Neural progenitor cell (in vitro differentiated cells): ENCODE data around the gene EDNRB. TPM values are rescaled to one million over a fixed set of nuclear protein-coding genes. Genes with fewer than 3 reads are reported as not detected.

Source experiments
- DNase-seq: peaks from one replicate; pipeline ENCODE4 v3.0.0-alpha.2; 2016; ENCODE audit warnings: low spot score
- H2AFZ ChIP-seq: fragments of 200-600 bp; sonication (generic); replicated peaks from 2 replicates; pipeline ENCODE4 v1.6.1; 2016; ENCODE audit warnings: antibody characterized with exemption
- H3F3A ChIP-seq: fragments of 200-600 bp; sonication (generic); 2 replicates; pipeline ENCODE4 v1.6.1; 2016; ENCODE audit warnings: antibody characterized with exemption, low read depth
- H3K27ac ChIP-seq: fragments of 200-600 bp; sonication (generic); 2 replicates; pipeline ENCODE4 v1.5.1; 2016; ENCODE audit warnings: mild to moderate bottlenecking
- H3K27me3 ChIP-seq: fragments of 200-600 bp; sonication (generic); 2 replicates; pipeline ENCODE4 v1.6.1; 2016; ENCODE audit warnings: mild to moderate bottlenecking, moderate library complexity
- H3K36me3 ChIP-seq: fragments of 200-600 bp; sonication (generic); 2 replicates; pipeline ENCODE4 v1.5.1; 2016
- H3K4me1 ChIP-seq: fragments of 200-600 bp; sonication (generic); 2 replicates; pipeline ENCODE4 v1.6.1; 2016; ENCODE audit warnings: mixed run types
- H3K4me2 ChIP-seq: fragments of 200-600 bp; sonication (generic); 2 replicates; pipeline ENCODE4 v1.6.1; 2016
- H3K4me3 ChIP-seq: fragments of 200-600 bp; sonication (generic); 2 replicates; pipeline ENCODE4 v1.5.1; 2016
- H3K79me2 ChIP-seq: fragments of 200-600 bp; sonication (generic); 2 replicates; pipeline ENCODE4 v1.6.1; 2016; ENCODE audit warnings: low read depth
- H3K9ac ChIP-seq: fragments of 200-600 bp; sonication (generic); 2 replicates; pipeline ENCODE4 v1.6.1; 2016
- H3K9me3 ChIP-seq: fragments of 200-600 bp; sonication (generic); 2 replicates; pipeline ENCODE4 v1.5.1; 2016; ENCODE audit warnings: low read depth
- H4K20me1 ChIP-seq: fragments of 200-600 bp; sonication (generic); 2 replicates; pipeline ENCODE4 v1.6.1; 2016; ENCODE audit warnings: low read depth
- H3K27ac Mint-ChIP-seq: 3 replicates; pipeline ENCODE4 v1.8.0; 2021; ENCODE audit warnings: mixed read lengths
- H3K27me3 Mint-ChIP-seq: 2 replicates; pipeline ENCODE4 v1.8.0; 2022; ENCODE audit warnings: low read depth, mild to moderate bottlenecking, inconsistent platforms, moderate library complexity, mixed read lengths; ENCODE audit not compliant: insufficient read depth
- H3K36me3 Mint-ChIP-seq: 3 replicates; pipeline ENCODE4 v1.8.0; 2021; ENCODE audit warnings: mixed read lengths
- H3K4me1 Mint-ChIP-seq: 3 replicates; pipeline ENCODE4 v1.8.0; 2021; ENCODE audit warnings: mixed read lengths
- H3K4me3 Mint-ChIP-seq: 3 replicates; pipeline ENCODE4 v1.8.0; 2021; ENCODE audit warnings: mild to moderate bottlenecking, moderate library complexity, mixed read lengths
- H3K9me3 Mint-ChIP-seq: 3 replicates; pipeline ENCODE4 v1.8.0; 2020; ENCODE audit warnings: mixed read lengths
- EZH2 ChIP-seq: fragments of 200-600 bp; sonication (generic); IDR thresholded peaks from 2 replicates; pipeline ENCODE4 v1.6.1; 2017; ENCODE audit warnings: antibody characterized with exemption, mild to moderate bottlenecking, moderate library complexity
- EZH2phosphoT487 ChIP-seq: fragments of 200-600 bp; sonication (generic); IDR thresholded peaks from 2 replicates; pipeline ENCODE4 v1.6.1; 2017; ENCODE audit warnings: antibody characterized with exemption
- total RNA-seq: library from RNA; depleted of rRNA; stranded (reverse); fragments of >200 nt; gene quantifications from 2 replicates; pipeline ENCODE4 v1.2.3, GENCODE V29; 2015; ENCODE audit warnings: low replicate concordance
- TF ChIP-seq, protein P1 (sequence below): fragments of 200-600 bp; sonication (generic); IDR thresholded peaks from 2 replicates; pipeline ENCODE4 v1.5.1; 2017; ENCODE audit warnings: antibody characterized with exemption, mild to moderate bottlenecking

The EDNRB gene
- total RNA-seq, result 2.0 and 2.2 TPM in 2 replicates

DNA sequence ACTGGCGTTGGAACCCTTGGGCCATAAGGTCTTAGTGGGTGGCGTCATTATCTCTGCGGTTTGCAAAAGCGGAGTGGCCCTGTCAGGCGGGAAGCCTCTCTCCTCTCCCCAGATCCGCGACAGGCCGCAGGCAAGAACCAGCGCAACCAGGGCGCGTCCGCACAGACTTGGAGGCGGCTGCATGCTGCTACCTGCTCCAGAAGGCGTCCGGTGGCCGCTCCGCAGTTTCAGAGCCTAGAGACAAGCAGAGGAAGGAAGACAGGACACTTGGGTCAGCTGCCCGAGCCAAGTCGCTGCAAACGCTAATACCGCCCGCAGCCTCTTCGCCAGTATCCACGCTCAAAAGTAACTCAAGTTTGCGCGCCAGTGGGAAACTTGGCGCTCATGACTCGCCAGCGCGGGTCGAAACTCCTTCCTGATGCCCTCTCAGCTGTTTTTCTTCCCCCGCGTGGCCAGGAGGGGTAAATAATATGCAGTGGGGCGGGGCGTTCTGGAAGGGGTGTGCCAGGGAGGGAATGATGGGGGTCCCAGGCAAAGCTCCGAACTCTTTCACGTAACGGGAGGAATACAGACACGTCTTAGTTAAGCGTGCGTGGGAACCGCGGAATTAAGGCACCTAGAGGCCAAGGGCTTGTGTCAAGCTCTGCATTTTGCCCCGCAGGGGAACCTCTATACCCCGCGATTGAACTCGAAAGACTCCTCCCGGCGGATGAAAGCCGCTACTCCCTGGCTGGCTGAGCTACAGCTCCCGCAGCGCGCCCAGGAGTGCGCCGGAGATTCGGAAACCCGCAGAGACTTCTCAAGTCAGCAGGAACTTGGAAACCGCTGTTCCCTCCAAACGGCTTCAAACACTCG, at the start of gene EDNRB:
EDNRB (minus strand) TSS at position 441 of the 855 bp plus-strand sequence; CDS start at position 183, 258 bp downstream.
- peaks cover 3% of the 10 kb centered on the region for H3K36me3 Mint-ChIP-seq
- peak; percentile 58 for DNase-seq
- peak within 1 kb of the TSS; percentile 65 for H3K4me3 ChIP-seq
- H3K27ac Mint-ChIP-seq, result peak within 1 kb of the TSS; percentile 46
- TF ChIP-seq EZH2, result no peak
- TF ChIP-seq EZH2phosphoT487, result peak; percentile 20
- TF ChIP-seq, protein P1, sequence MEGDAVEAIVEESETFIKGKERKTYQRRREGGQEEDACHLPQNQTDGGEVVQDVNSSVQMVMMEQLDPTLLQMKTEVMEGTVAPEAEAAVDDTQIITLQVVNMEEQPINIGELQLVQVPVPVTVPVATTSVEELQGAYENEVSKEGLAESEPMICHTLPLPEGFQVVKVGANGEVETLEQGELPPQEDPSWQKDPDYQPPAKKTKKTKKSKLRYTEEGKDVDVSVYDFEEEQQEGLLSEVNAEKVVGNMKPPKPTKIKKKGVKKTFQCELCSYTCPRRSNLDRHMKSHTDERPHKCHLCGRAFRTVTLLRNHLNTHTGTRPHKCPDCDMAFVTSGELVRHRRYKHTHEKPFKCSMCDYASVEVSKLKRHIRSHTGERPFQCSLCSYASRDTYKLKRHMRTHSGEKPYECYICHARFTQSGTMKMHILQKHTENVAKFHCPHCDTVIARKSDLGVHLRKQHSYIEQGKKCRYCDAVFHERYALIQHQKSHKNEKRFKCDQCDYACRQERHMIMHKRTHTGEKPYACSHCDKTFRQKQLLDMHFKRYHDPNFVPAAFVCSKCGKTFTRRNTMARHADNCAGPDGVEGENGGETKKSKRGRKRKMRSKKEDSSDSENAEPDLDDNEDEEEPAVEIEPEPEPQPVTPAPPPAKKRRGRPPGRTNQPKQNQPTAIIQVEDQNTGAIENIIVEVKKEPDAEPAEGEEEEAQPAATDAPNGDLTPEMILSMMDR, result peak; percentile 5
- peaks cover 3% of the 10 kb centered on the region for H3K27me3 Mint-ChIP-seq
- no peaks in the 10 kb centered on the region for H4K20me1 ChIP-seq
- H3K27ac ChIP-seq, result no peak within 1 kb of the TSS
- peaks cover 16% of the 10 kb centered on the region for H3K9me3 Mint-ChIP-seq
- H3K79me2 ChIP-seq, result no peaks in the 10 kb centered on the region
- H3F3A ChIP-seq, result peaks cover 20% of the 10 kb centered on the region
- H2AFZ ChIP-seq, result peak within 1 kb of the TSS; percentile 93
- peaks cover 19% of the 10 kb centered on the region for H3K4me1 ChIP-seq
- H3K36me3 ChIP-seq, result no peaks in the 10 kb centered on the region
- H3K9me3 ChIP-seq, result no peaks in the 10 kb centered on the region
- peaks cover 40% of the 10 kb centered on the region for H3K27me3 ChIP-seq
- no peaks in the 10 kb centered on the region for H3K4me1 Mint-ChIP-seq
- H3K9ac ChIP-seq, result no peak within 1 kb of the TSS
- H3K4me2 ChIP-seq, result peak within 1 kb of the TSS; percentile 95
- H3K4me3 Mint-ChIP-seq, result no peak within 1 kb of the TSS

DNA sequence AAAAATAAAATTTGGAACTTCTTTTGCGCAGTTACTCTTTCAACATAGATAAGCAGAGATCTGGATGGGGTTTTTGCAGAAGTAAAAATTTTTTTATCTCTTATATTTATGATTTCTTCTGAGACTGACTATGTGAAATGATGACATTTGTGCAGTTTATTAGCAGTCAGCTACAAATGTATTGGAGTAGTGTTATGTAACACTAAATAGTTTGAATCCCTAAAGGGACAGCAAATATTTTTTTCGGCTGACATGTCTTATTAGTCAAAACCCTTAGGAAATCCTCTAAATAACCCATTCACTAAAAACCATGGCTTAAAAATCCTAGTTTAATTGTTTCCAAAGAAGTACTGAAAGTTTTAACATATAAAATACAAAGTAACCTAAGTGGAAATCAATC, 48.0 kb upstream of the EDNRB start:
- no peak for DNase-seq
- Histone ChIP-seq H3K9ac (no peak overlapping the region), H3K27me3 (no peaks in the 10 kb centered on the region), H3K79me2 (no peaks in the 10 kb centered on the region), H3K4me3 (no peak overlapping the region), H3K9me3 (no peaks in the 10 kb centered on the region), H3F3A (no peaks in the 10 kb centered on the region), H4K20me1 (no peaks in the 10 kb centered on the region), H3K4me1 (no peaks in the 10 kb centered on the region), H3K36me3 (no peaks in the 10 kb centered on the region), H2AFZ (no peak overlapping the region), H3K27ac (no peak overlapping the region), H3K4me2 (no peak overlapping the region)
- Mint-ChIP-seq H3K27me3 (no peaks in the 10 kb centered on the region), H3K4me1 (no peaks in the 10 kb centered on the region), H3K4me3 (no peak overlapping the region), H3K27ac (no peak overlapping the region), H3K9me3 (peaks cover 24% of the 10 kb centered on the region), H3K36me3 (peaks cover under 1% of the 10 kb centered on the region)
- TF ChIP-seq, protein P1, result no peak
- TF ChIP-seq EZH2 (no peak), EZH2phosphoT487 (no peak)

DNA sequence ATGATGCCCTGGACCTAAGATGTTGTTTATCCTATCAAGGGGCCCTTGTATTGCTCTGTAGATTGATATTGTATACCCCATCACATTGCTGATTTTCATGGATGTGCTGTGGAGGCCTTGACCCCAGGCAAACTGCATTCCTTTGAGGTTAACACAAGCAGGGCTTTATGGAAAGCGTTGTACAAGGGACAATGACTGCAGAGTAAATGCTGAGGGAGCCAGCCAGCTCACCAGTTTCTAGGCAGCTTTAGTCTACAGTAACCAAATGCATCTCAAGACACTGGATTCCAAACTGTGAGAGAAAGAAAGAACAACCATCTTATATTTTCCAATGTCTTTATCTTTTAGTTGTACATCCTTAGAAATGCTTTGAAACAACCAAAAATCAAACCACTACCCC, 34.1 kb upstream of the EDNRB start:
- Histone ChIP-seq H2AFZ (peak overlapping the region; percentile 5), H3K79me2 (no peaks in the 10 kb centered on the region), H3K9me3 (no peaks in the 10 kb centered on the region), H3K4me2 (no peak overlapping the region), H4K20me1 (no peaks in the 10 kb centered on the region), H3K9ac (no peak overlapping the region), H3K4me1 (no peaks in the 10 kb centered on the region), H3K4me3 (no peak overlapping the region), H3K27ac (no peak overlapping the region), H3K27me3 (no peaks in the 10 kb centered on the region), H3K36me3 (no peaks in the 10 kb centered on the region), H3F3A (no peaks in the 10 kb centered on the region)
- Mint-ChIP-seq H3K4me3 (no peak overlapping the region), H3K27me3 (no peaks in the 10 kb centered on the region), H3K9me3 (peaks cover 10% of the 10 kb centered on the region), H3K27ac (peak overlapping the region; percentile 68), H3K36me3 (no peaks in the 10 kb centered on the region), H3K4me1 (peaks cover 7% of the 10 kb centered on the region)
- no peak for DNase-seq
- TF ChIP-seq, protein P1, result no peak
- TF ChIP-seq EZH2phosphoT487, result no peak
- no peak for TF ChIP-seq EZH2
